T-helper 1 cell treated with Interleukin-12 subunit alpha and Interleukin-12 subunit beta and Interleukin-4 antibody, amounts not matched to agents 30 ng/mL and 1 ng/mL, for 36 hours (primary cell): ENCODE data around the gene STOML1. TPM values are rescaled to one million over a fixed set of nuclear protein-coding genes. Genes with fewer than 3 reads are reported as not detected.
"Not testable (repeated sequence)": the region's sequence is repeated elsewhere in the genome, so short reads cannot be mapped to it uniquely, and the experiment has no call there.

Experiments used
- intact Hi-C: fragments of 100-400 bp; cut with micrococcal nuclease; formaldehyde crosslinking; loops from one replicate; pipeline ENCODE4 v1.15.1; 2024
- total RNA-seq: library from RNA; stranded (reverse); gene quantifications from 2 replicates; pipeline ENCODE4 v1.2.3, GENCODE V29; 2022

Gene STOML1
- total RNA-seq, 1 donor from 2014 or later, result 11.7 TPM

- intact Hi-C loops, result loop anchor here (1.0 kb wide), 1 partner anchor 13 kb away; no protein-coding TSS in a partner anchor
These were observed 41.1 kb downstream of the STOML1 start for GRCh38 chr15:73950831-73951561.

- intact Hi-C loops, result no loop called here
These were observed 41.6 kb downstream of the STOML1 start for GRCh38 chr15:73950479-73950830.

GRCh38 chr15:73949496-73949895, 42.6 kb downstream of the STOML1 start:
- intact Hi-C loops, result no loop called here

DNA sequence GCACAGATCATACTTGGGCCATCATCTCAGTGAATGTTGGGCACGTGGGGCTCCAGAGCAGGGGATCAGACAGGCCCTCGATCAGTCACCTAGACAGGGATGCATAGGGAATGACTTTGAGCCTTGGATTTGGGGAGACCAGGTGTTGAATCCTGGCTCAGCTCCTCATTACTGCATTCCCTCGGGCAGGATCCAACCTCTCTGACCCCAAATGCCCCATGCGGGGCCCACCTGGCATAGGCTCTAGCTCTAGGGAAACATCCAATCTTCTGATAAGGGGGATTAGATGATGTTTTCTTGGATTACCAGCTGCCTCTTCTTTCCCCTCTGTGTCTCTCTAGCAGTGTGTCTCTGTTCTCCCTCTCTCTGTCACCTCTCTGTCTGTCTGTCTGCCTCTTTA, 43.1 kb downstream of the STOML1 start:
- intact Hi-C loops, result no loop called here

DNA sequence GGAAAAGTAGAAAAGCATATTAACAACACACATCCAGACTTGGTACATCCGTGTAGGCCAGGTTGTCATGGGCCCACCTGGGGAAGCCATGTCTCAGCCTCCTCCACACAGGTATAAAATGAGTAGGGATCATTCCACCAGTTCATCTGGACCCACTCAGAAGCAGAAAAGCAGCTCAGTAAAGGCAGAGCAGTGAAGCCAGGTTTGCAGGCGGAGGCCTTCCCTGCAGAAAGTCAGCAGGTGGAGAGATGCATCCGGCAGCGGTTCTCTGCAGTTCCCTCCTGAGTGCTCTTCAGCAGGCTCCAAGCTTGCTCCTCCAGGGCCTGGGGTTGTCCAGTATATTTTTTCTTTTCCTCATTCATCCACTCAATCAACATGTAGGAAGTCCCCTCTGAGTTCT, 43.7 kb downstream of the STOML1 start:
- intact Hi-C loops, result no loop called here

DNA sequence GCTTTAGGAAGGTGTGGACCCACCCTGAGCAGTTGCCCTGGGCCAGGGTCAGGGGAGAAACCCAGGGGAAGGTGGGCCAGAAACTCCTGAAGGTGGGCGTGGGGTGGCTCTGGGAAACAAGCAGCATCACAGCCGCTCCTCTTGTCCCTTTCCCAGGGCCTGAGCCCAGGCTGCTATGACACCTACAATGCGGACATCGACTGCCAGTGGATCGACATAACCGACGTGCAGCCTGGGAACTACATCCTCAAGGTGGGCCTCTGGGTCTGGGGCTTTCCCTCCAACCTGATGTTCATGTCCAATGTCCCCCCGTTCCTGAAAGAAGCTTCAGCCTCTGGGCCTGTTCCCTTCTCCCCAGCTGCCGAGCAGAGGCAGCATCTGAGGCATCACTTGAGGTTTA, 44.4 kb downstream of the STOML1 start:
- intact Hi-C loops, result no loop called here

DNA sequence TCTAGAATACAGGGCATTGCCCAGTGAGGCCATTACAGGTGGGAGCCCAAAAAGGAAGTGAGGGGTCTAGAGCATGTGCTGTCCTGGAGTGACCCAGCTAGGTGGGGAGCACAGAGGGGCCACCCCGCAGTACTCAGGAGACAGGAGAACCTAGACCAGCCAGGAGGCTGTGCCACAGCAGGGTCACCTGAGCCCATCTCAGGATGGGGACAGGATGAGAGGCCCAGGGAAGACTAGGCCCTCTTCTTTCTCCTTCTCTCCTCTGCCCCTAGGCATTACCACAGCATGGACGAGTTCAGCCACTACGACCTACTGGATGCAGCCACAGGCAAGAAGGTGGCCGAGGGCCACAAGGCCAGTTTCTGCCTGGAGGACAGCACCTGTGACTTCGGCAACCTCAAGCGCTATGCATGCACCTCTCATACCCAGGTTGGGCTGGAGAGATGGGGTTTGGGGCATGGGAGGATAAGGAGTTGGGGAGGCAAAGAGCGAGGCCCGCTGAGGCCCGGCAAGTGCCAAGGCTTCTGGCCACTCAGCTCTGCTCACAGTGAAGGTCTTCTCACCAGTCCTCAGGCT, 45.2 kb downstream of the STOML1 start:
- intact Hi-C loops, result no loop called here

GRCh38 chr15:73946046-73946721, 45.9 kb downstream of the STOML1 start:
- intact Hi-C loops, result no loop called here

DNA sequence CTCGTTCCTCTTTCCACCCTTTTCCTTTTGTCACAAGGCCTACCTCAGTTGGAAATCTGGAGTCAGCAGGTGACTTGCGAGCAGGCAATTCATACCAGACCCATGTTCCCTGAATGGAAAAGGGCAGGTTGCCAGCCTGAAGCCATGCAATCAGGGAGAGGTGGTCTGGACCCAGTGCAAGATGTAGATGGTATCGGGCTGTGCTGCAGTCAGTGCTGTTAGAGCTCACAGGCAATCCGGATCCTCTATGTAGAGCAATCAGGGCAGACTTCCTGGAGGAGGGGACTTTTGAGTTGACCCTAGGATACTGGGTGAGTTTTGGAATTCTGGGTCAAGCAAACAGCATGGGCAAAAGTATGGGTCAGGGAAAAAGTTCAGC, 47.0 kb downstream of the STOML1 start:
- intact Hi-C loops, result no loop called here

GRCh38 chr15:73944161-73945129, 47.6 kb downstream of the STOML1 start:
- intact Hi-C loops, result no loop called here

DNA sequence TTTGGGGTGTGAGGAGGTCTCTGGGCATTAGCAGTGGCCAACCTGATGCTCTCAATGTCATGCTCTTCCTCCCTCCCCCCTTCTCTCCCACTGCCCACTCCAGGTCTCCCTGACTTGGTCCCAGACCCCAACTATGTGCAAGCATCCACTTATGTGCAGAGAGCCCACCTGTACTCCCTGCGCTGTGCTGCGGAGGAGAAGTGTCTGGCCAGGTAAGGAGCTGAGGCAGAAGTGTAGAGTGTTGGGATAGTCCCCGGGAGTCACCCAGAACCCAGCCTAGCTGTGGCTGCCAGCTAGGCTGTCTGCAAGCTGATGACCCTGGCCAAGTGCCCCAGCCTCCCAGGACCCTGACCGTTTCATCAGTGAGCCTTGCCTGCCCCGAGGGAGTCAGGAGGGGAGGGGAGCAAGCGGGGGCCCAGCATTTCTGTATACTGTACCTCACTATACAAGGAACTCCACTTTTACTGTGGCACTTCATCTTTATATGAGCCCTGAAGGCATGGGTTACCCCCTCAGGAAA, 49.3 kb downstream of the STOML1 start:
- intact Hi-C loops, result no loop called here

DNA sequence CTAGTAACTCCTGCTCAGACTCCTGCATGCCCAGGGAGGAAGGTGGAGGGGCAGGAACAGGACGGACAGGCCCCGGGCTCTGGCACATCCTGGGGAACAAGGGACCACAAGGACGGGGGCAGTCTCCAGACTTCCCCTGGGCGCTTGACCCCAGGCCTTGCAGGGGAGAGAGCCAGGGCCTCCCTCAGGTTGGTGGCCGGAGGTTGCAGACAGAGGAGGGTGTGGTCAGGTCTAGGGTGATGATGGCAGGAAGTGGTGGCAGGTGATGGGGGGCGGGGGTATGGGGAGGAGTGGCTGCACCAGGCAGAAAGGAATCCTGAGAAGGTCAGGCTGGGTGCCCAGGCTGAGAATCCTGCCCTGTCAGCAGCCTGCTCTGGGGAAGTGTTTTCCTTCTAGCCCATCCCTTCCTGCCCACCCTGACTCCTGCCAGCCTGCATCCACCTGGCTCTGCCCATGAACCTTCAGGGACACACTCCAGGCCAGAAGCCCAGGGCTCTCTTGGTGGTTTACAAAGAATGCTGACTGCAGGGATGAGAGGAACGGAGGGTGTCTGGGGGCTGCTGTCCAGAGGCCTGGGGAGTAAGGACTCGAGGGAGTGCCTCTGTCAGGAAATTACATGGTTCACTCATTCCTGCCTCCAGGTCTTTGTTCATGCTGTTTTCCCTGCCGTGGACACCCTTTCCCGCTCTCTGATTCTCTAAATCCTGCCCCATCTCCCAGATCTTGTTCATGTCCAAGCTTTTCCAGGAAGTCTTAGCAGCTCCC, 50.0 kb downstream of the STOML1 start:
- intact Hi-C loops, result no loop called here

DNA sequence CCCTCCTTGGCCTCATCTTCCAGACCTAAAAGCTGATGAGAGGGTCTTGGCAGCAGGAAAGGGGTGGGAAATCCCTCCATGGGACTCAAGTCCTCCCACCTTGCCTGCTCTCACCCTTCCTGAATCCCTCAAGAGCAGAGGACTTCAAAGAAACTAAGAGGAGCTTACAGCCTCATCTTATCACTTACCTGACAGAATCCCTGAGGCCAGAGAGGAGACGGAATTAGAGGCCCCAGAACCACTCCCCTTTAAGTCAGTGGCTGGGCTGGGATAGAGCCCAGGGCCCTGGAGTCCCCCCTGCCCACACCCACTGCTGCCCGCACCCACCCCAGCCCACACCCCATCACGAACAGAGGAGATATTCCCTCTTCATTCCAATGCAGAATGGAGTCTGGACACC, 50.6 kb downstream of the STOML1 start:
- intact Hi-C loops, result no loop called here

- intact Hi-C loops, result no loop called here
These were observed 51.1 kb downstream of the STOML1 start for GRCh38 chr15:73941044-73941443.

- intact Hi-C loops, result no loop called here
These were observed 51.8 kb downstream of the STOML1 start for GRCh38 chr15:73940061-73940981.

- intact Hi-C loops, result no loop called here
These were observed 53.0 kb downstream of the STOML1 start for GRCh38 chr15:73939138-73939537.

GRCh38 chr15:73938516-73938915, 53.6 kb downstream of the STOML1 start:
- intact Hi-C loops, result not testable (repeated sequence)

GRCh38 chr15:73937726-73938125, 54.4 kb downstream of the STOML1 start:
- intact Hi-C loops, result no loop called here

GRCh38 chr15:73937296-73937695, 54.8 kb downstream of the STOML1 start:
- intact Hi-C loops, result no loop called here
